Fibroblast of skin of right quadriceps (primary cell): ENCODE results near the gene DAND5.
"Not testable (repeated sequence)": the region's sequence is repeated elsewhere in the genome, so short reads cannot be mapped to it uniquely, and the experiment has no call there.

ENCODE experiments used
- DNase-seq: peaks from one replicate; pipeline ENCODE4 v3.0.0-alpha.2; 2013

Gene DAND5

DNA sequence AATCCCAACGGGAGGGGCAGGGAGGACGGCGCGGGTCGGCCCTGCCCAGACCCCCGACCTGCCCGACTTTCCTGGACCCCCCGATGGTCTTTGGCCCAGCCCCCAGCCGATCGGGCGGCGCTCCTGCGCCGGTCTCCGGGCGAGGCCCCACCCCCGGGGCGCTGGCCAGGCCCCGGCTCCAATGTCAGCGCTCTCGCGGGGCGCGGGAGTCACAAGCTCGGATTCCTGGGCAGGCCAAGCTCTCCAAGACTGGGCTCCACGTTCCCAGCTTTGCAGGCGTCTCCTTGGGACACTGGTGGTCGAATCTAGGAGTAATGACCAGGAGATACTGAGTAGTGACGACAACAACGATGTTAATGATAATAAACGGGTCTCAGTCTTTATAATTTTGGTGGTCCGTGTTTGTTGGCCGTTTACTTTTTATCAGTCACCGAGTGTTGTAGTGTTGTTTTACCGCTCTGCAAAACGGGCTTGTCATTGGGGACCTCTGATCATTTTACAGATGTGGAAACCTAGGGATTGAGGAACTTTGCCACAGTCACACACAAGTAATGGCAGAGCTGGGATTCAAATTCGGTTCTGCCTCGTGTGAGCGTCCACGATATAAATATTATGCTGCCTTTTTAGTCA, 23.2 kb upstream of the DAND5 start:
- DNase-seq: peak; percentile 78

- no peak for DNase-seq
These were observed 22.5 kb upstream of the DAND5 start for GRCh38 chr19:12946731-12947496.

DNA sequence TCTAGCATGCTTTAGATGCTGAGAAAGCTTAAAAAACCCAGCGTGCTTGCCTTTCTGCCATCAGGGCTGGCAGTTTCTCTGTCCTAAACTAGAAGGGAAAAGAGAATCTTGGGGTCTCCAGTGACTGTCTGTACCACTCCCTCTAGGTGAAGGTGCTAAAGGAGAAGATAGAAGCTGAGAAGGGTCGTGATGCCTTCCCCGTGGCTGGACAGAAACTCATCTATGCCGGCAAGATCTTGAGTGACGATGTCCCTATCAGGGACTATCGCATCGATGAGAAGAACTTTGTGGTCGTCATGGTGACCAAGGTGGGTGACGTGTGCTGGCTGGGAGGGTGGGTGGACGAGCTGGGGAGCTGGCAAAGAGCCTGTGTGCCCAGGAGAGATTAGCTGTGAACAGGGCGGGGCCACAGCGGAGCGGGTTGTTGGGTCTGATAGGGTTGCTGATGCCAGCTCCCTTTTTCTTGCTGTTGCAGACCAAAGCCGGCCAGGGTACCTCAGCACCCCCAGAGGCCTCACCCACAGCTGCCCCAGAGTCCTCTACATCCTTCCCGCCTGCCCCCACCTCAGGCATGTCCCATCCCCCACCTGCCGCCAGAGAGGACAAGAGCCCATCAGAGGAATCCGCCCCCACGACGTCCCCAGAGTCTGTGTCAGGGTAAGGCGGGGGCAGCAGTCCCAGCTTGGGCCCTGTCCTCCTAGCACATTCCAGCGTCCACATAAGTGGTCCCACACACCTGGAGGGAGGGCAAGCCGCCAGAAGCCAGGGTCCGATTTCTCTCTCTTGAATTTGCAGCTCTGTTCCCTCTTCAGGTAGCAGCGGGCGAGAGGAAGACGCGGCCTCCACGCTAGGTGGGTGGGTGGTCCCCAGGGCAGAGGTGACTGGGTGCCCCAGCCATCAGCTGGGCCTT, 21.4 kb upstream of the DAND5 start:
- no peak for DNase-seq

- DNase-seq: no peak
These were observed 20.6 kb upstream of the DAND5 start for GRCh38 chr19:12948612-12949362.

- no peak for DNase-seq
These were observed 19.8 kb upstream of the DAND5 start for GRCh38 chr19:12949363-12950283.

GRCh38 chr19:12952050-12952449, 17.3 kb upstream of the DAND5 start:
- not testable (repeated sequence) for DNase-seq

- DNase-seq: peak; percentile 76
These were observed 16.8 kb upstream of the DAND5 start for GRCh38 chr19:12952488-12953137.

GRCh38 chr19:12953138-12953798, 16.1 kb upstream of the DAND5 start:
- DNase-seq: no peak

GRCh38 chr19:12953799-12954611, 15.4 kb upstream of the DAND5 start:
- DNase-seq: no peak

- no peak for DNase-seq
These were observed 14.8 kb upstream of the DAND5 start for GRCh38 chr19:12954612-12954962.

DNA sequence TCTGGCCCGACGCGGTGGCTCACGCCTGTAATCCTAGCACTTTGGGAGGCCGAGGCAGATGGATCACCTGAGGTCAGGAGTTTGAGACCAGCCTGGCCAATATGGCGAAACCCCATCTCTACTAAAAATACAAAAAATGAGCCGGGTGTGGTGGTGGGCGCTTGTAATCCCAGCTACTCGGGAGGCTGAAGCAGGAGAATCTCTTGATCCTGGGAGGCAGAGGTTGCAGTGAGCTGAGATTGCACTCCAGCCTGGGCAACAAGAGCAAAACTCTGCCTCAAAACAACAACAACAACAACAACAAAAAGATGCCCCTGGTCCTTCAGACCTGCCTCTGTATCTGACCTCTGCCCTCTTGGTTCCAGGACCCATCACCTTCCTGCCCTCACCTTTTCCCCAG, 13.8 kb upstream of the DAND5 start:
- DNase-seq: not testable (repeated sequence)

GRCh38 chr19:12955996-12956395, 13.4 kb upstream of the DAND5 start:
- DNase-seq: no peak

GRCh38 chr19:12956446-12957388, 12.7 kb upstream of the DAND5 start, which contains the start of gene GADD45GIP1:
Gene GADD45GIP1 (minus strand): TSS chr19:12957223. CDS start chr19:12957212, 11 bp downstream.
- DNase-seq: peak; percentile 80

GRCh38 chr19:12957389-12957952, 11.9 kb upstream of the DAND5 start:
- DNase-seq: not testable (repeated sequence)

DNA sequence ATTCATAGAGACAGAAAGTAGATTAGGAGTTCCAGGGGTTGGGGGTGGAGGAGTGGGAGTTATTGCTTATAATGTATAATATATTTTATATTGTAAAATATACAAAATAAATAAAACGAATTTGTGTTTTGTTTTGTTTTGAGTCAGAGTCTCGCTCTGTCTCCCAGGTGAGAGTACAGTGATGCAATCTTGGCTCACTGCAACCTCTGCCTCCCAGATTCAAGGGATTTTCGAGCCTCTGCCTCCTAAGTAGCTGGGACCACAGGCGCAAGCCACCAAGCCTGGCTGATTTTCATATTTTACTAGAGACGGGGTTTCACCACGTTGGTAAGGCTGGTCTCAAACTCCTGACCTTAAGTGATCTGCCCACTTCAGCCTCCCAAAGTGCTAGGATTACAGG, 9.9 kb upstream of the DAND5 start:
- no peak for DNase-seq

- DNase-seq: peak; percentile 68
These were observed 4.2 kb upstream of the DAND5 start for GRCh38 chr19:12965017-12965811.

DNA sequence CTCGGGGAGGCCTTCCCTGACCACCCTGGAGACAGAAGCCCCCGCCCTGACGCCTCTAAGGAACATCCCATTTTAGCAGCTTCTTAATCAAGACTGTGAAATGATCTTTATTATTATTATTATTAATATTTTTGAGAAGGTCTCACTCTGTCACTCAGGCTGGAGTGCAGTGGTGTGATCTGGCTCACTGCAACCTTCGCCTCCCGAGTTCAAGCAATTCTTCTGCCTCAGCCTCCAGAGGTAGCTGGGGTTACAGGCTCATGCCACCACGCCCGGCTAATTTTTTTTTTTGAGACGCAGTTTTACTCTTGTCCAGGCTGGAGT, 3.6 kb upstream of the DAND5 start:
- DNase-seq: no peak
